Liver (tissue), 9 donors: ENCODE results near the gene TPGS1. TPM values are rescaled to one million over a fixed set of nuclear protein-coding genes. Genes with fewer than 3 reads are reported as not detected.

Experiments
- DNase-seq: peaks from one replicate; pipeline ENCODE4 v3.0.0-alpha.2; 2017; ENCODE audit warnings: low spot score
- H3K27ac ChIP-seq, 2 donors: one replicate each; pipeline ENCODE4 v1.7.0; 2013; ENCODE audit warnings: inconsistent platforms in 2 of 2, low read length in 2 of 2, control low read depth in 1 of 2, low read depth in 1 of 2, mild to moderate bottlenecking in 1 of 2
- H3K27me3 ChIP-seq, 4 donors: one replicate each; pipeline versions ENCODE4 v1.6.1 to v1.7.0; 2013; ENCODE audit warnings: low read length in 3 of 4, inconsistent platforms in 1 of 4, mild to moderate bottlenecking in 1 of 4, moderate library complexity in 1 of 4; ENCODE audit not compliant: control insufficient read depth in 4 of 4, insufficient read depth in 4 of 4
- H3K36me3 ChIP-seq, 4 donors: one replicate each; pipeline versions ENCODE4 v1.6.1 to v1.7.0; 2013; ENCODE audit warnings: low read length in 3 of 4, mild to moderate bottlenecking in 3 of 4, low read depth in 1 of 4, moderate library complexity in 1 of 4; ENCODE audit not compliant: control insufficient read depth in 4 of 4, insufficient read depth in 3 of 4
- H3K4me1 ChIP-seq, 4 donors: one replicate each; pipeline versions ENCODE4 v1.6.1 to v1.7.0; 2013; ENCODE audit warnings: low read length in 3 of 4, mild to moderate bottlenecking in 3 of 4, moderate library complexity in 1 of 4; ENCODE audit not compliant: control insufficient read depth in 4 of 4, insufficient read depth in 4 of 4
- H3K4me3 ChIP-seq, 3 donors: one replicate each; pipeline versions ENCODE4 v1.6.1 to v1.7.0; 2013; ENCODE audit warnings: low read length in 3 of 3, control low read depth in 1 of 3, low read depth in 1 of 3, mild to moderate bottlenecking in 1 of 3
- H3K9ac ChIP-seq, 2 donors: one replicate each; pipeline ENCODE4 v1.7.0; 2013; ENCODE audit warnings: low read length in 2 of 2, mild to moderate bottlenecking in 2 of 2, moderate library complexity in 2 of 2, control low read depth in 1 of 2, low read depth in 1 of 2
- H3K9me3 ChIP-seq, 4 donors: one replicate each; pipeline versions ENCODE4 v1.6.1 to v1.7.0; 2013; ENCODE audit warnings: low read length in 3 of 4; ENCODE audit not compliant: control insufficient read depth in 4 of 4
- EGR1 ChIP-seq, 2 donors: IDR thresholded peaks; 2 replicates each; pipeline ENCODE4 v1.6.1; 2016 to 2018; ENCODE audit warnings: antibody characterized with exemption in 2 of 2, low read depth in 2 of 2
- FOXA1 ChIP-seq: IDR thresholded peaks from 2 replicates; pipeline ENCODE4 v1.6.1; 2016; ENCODE audit warnings: antibody characterized with exemption
- FOXA2 ChIP-seq: IDR thresholded peaks from 2 replicates; pipeline ENCODE4 v1.6.1; 2016; ENCODE audit warnings: antibody characterized with exemption
- GABPA ChIP-seq, 2 donors: IDR thresholded peaks in 1 of 2; conservative IDR thresholded peaks in 1 of 2; 2 replicates each; pipeline ENCODE4 v1.6.1; 2016; ENCODE audit warnings: antibody characterized with exemption in 2 of 2, mild to moderate bottlenecking in 1 of 2, moderate library complexity in 1 of 2
- HNF4A ChIP-seq, 2 donors: conservative IDR thresholded peaks; 2 replicates each; pipeline ENCODE4 v1.6.1; 2016; ENCODE audit warnings: antibody characterized with exemption in 2 of 2, mild to moderate bottlenecking in 2 of 2
- HNF4G ChIP-seq: IDR thresholded peaks from 2 replicates; pipeline ENCODE4 v1.6.1; 2016; ENCODE audit warnings: antibody characterized with exemption
- JUND ChIP-seq, 2 donors: IDR thresholded peaks; 2 replicates each; pipeline ENCODE4 v1.6.1; 2016; ENCODE audit warnings: antibody characterized with exemption in 2 of 2
- MAX ChIP-seq: IDR thresholded peaks from 2 replicates; pipeline ENCODE4 v1.6.1; 2016; ENCODE audit warnings: antibody characterized with exemption
- NR2F2 ChIP-seq: IDR thresholded peaks from 2 replicates; pipeline ENCODE4 v1.6.1; 2016; ENCODE audit warnings: antibody characterized with exemption
- RAD21 ChIP-seq, 2 donors: IDR thresholded peaks; 2 replicates each; pipeline ENCODE4 v1.6.1; 2016; ENCODE audit warnings: antibody characterized with exemption in 2 of 2, mild to moderate bottlenecking in 2 of 2
- RXRA ChIP-seq, 2 donors: IDR thresholded peaks; 2 replicates each; pipeline ENCODE4 v1.6.1; 2017 to 2018; ENCODE audit warnings: antibody characterized with exemption in 2 of 2, mild to moderate bottlenecking in 1 of 2
- SP1 ChIP-seq: IDR thresholded peaks from 2 replicates; pipeline ENCODE4 v1.6.1; 2018; ENCODE audit warnings: antibody characterized with exemption, mild to moderate bottlenecking
- TAF1 ChIP-seq: conservative IDR thresholded peaks from 2 replicates; pipeline ENCODE4 v1.6.1; 2016; ENCODE audit warnings: antibody characterized with exemption, mild to moderate bottlenecking
- YY1 ChIP-seq: IDR thresholded peaks from 2 replicates; pipeline ENCODE4 v1.6.1; 2016; ENCODE audit warnings: antibody characterized with exemption, mild to moderate bottlenecking
- ZBTB33 ChIP-seq: IDR thresholded peaks from 2 replicates; pipeline ENCODE4 v1.6.1; 2016; ENCODE audit warnings: antibody characterized with exemption
- WGBS: extraction: QIAGEN DNeasy Blood & Tissue Kit; methylation state at CpG from one replicate; pipeline ENCODE4 v1.1.7; 2013; 5-methylcytosine and 5-hydroxymethylcytosine counted together
- polyA plus RNA-seq, 2 donors: library from polyadenylated mRNA; stranded (reverse) in 1 of 2; unstranded in 1 of 2; fragments of 200-250 nt in 1 of 2; fragments of >200 nt in 1 of 2; fragmentation: Nextera tagmentation in 1 of 2; extraction: Ambion mirVana in 1 of 2; gene quantifications; one replicate each; pipeline versions ENCODE4 v1.2.1 to v1.2.3, GENCODE V29; 2013 to 2015
- total RNA-seq, 2 donors: library from RNA; depleted of rRNA; stranded (reverse); fragments of >200 nt; gene quantifications; one replicate each; pipeline ENCODE4 v1.2.3, GENCODE V29; 2014
- TF ChIP-seq, protein P1 (sequence below): fragments of 150-350 bp; IDR thresholded peaks from 2 replicates; pipeline ENCODE4 v1.5.1; 2017; ENCODE audit warnings: improper control_type of control experiment, low read depth, low read length; ENCODE audit not compliant: missing input control
- TF ChIP-seq, protein P2 (sequence below): IDR thresholded peaks from 2 replicates; pipeline ENCODE4 v1.6.1; 2016; ENCODE audit warnings: antibody characterized with exemption
- TF ChIP-seq, protein P3 (sequence below): IDR thresholded peaks from 2 replicates; pipeline ENCODE4 v1.6.1; 2016; ENCODE audit warnings: antibody characterized with exemption, mild to moderate bottlenecking
- donor health status: healthy.
- donor health status: healthy.
- donor health status: healthy.
- donor health status: healthy.
- donor health status: healthy.

TPGS1 gene
- total and polyA plus RNA-seq, 4 donors: 1.7 to 15.5 (median 14.7) TPM

GRCh38 chr19:542173-542866 is 35.0 kb downstream of the TPGS1 start:
- Histone ChIP-seq H3K4me1 (no peaks in the 10 kb centered on the region), H3K36me3 (peaks cover 6 to 31% (median 9%) of the 10 kb centered on the region in 4 donors), H3K27me3 (no peaks in the 10 kb centered on the region), H3K9ac (no peak overlapping the region), H3K9me3 (no peaks in the 10 kb centered on the region), H3K27ac (no peak overlapping the region), H3K4me3 (no peak overlapping the region)
- whole genome bisulfite sequencing: 92% methylated on average over 34 of the region's 34 CpGs
- DNase-seq: no peak
- TF ChIP-seq SP1 (no peak), NR2F2 (no peak), RAD21 (IDR thresholded peaks at IDR 0.05) (no peak), GABPA (IDR thresholded peaks at IDR 0.05 in 1 of 2, conservative IDR thresholded peaks at IDR 0.05 in 1 of 2) (no peak), HNF4A (conservative IDR thresholded peaks at IDR 0.05) (no peak), YY1 (no peak), EGR1 (IDR thresholded peaks at IDR 0.05; ENCODE audit: low read depth in 2 of 2) (no peak), JUND (IDR thresholded peaks at IDR 0.05) (no peak), RXRA (IDR thresholded peaks at IDR 0.05) (no peak), FOXA1 (no peak), TAF1 (no peak), HNF4G (no peak), FOXA2 (no peak), MAX (no peak), ZBTB33 (no peak)
- TF ChIP-seq, protein P1, sequence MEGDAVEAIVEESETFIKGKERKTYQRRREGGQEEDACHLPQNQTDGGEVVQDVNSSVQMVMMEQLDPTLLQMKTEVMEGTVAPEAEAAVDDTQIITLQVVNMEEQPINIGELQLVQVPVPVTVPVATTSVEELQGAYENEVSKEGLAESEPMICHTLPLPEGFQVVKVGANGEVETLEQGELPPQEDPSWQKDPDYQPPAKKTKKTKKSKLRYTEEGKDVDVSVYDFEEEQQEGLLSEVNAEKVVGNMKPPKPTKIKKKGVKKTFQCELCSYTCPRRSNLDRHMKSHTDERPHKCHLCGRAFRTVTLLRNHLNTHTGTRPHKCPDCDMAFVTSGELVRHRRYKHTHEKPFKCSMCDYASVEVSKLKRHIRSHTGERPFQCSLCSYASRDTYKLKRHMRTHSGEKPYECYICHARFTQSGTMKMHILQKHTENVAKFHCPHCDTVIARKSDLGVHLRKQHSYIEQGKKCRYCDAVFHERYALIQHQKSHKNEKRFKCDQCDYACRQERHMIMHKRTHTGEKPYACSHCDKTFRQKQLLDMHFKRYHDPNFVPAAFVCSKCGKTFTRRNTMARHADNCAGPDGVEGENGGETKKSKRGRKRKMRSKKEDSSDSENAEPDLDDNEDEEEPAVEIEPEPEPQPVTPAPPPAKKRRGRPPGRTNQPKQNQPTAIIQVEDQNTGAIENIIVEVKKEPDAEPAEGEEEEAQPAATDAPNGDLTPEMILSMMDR: no peak
- TF ChIP-seq, protein P2, sequence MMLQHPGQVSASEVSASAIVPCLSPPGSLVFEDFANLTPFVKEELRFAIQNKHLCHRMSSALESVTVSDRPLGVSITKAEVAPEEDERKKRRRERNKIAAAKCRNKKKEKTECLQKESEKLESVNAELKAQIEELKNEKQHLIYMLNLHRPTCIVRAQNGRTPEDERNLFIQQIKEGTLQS: no peak
- TF ChIP-seq, protein P3, sequence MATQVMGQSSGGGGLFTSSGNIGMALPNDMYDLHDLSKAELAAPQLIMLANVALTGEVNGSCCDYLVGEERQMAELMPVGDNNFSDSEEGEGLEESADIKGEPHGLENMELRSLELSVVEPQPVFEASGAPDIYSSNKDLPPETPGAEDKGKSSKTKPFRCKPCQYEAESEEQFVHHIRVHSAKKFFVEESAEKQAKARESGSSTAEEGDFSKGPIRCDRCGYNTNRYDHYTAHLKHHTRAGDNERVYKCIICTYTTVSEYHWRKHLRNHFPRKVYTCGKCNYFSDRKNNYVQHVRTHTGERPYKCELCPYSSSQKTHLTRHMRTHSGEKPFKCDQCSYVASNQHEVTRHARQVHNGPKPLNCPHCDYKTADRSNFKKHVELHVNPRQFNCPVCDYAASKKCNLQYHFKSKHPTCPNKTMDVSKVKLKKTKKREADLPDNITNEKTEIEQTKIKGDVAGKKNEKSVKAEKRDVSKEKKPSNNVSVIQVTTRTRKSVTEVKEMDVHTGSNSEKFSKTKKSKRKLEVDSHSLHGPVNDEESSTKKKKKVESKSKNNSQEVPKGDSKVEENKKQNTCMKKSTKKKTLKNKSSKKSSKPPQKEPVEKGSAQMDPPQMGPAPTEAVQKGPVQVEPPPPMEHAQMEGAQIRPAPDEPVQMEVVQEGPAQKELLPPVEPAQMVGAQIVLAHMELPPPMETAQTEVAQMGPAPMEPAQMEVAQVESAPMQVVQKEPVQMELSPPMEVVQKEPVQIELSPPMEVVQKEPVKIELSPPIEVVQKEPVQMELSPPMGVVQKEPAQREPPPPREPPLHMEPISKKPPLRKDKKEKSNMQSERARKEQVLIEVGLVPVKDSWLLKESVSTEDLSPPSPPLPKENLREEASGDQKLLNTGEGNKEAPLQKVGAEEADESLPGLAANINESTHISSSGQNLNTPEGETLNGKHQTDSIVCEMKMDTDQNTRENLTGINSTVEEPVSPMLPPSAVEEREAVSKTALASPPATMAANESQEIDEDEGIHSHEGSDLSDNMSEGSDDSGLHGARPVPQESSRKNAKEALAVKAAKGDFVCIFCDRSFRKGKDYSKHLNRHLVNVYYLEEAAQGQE: no peak
